AG04450 (cell line): ENCODE results near the gene TMSB4Y. TPM values are rescaled to one million over a fixed set of nuclear protein-coding genes. Genes with fewer than 3 reads are reported as not detected.
A peak's percentile ranks its signal among the peaks of the same experiment; 100 is the strongest.

Experiments
- CTCF ChIA-PET: fragments of 300-600, 350-600 bp; formaldehyde crosslinking; extraction: SDS; loops from one replicate; lab custom pipeline; 2022; ENCODE audit warnings: antibody characterized with exemption, inconsistent platforms; lab: Charles Lee
- POLR2A ChIA-PET: fragments of 350-600 bp; formaldehyde crosslinking; extraction: SDS; loops from one replicate; lab custom pipeline; 2021; ENCODE audit warnings: antibody characterized with exemption, inconsistent platforms; lab: Yijun Ruan, JAX
- DNase-seq: peaks from one replicate; pipeline ENCODE4 v3.0.0-alpha.2; 2011; ENCODE audit warnings: low read depth, low spot score
- H3K27ac ChIP-seq: one replicate; pipeline ENCODE4 v1.5.1; 2012; ENCODE audit warnings: low read depth, low read length, control low read depth
- H3K27me3 ChIP-seq: one replicate; pipeline ENCODE4 v1.6.0; 2012; ENCODE audit warnings: low read length; ENCODE audit not compliant: control insufficient read depth, insufficient read depth
- H3K4me3 ChIP-seq: 2 replicates; pipeline ENCODE4 v1.5.1; 2011; ENCODE audit warnings: mild to moderate bottlenecking, low read depth, low read length, control low read depth
- H3K9me3 ChIP-seq: 2 replicates; pipeline ENCODE4 v1.5.1; 2012; ENCODE audit warnings: low read length; ENCODE audit not compliant: control insufficient read depth, insufficient read depth
- CTCF ChIP-seq: IDR thresholded peaks from 2 replicates; pipeline ENCODE4 v1.5.1; 2011; ENCODE audit warnings: low read depth, low read length, control low read depth, inconsistent platforms
- polyA minus RNA-seq: library from RNA; depleted of rRNA, polyadenylated mRNA; stranded (reverse); fragments of >200 nt; gene quantifications from 2 replicates; pipeline ENCODE4 v1.2.3, GENCODE V29; 2011; rRNA and poly(A)+ RNA removed
- polyA plus RNA-seq: library from polyadenylated mRNA; depleted of rRNA; stranded (reverse); fragments of >200 nt; gene quantifications from 2 replicates; pipeline ENCODE4 v1.2.3, GENCODE V29; 2011; rRNA removed

The TMSB4Y gene
- 0.14 and 0.19 TPM in 2 replicates for polyA plus RNA-seq
- polyA minus RNA-seq, result 0.23 TPM in 1 of 2 replicates, not detected in the other

GRCh38 chrY:13703568-13703968 is at the start of gene TMSB4Y:
Gene TMSB4Y (plus strand): TSS chrY:13703899.
- peak; percentile 10 for DNase-seq
- peak within 1 kb of the TSS; percentile 60 for H3K4me3 ChIP-seq
- H3K27ac ChIP-seq, result peak within 1 kb of the TSS; percentile 57

GRCh38 chrY:13664162-13664561 is 39.5 kb upstream of the TMSB4Y start:
- DNase-seq, result no peak
- ChIA-PET CTCF (no interaction called here), POLR2A (no interaction called here)
- H3K27me3 ChIP-seq, result no peaks in the 10 kb centered on the region
- TF ChIP-seq CTCF, result no peak
- H3K27ac ChIP-seq, result no peak overlapping the region
- H3K9me3 ChIP-seq, result no peaks in the 10 kb centered on the region
- no peak overlapping the region for H3K4me3 ChIP-seq

More at GRCh38 chrY:13703568-13703968, at the start of gene TMSB4Y:
- TF ChIP-seq CTCF, result no peak; the same call in 1 of the 2 replicates
- ChIA-PET POLR2A (no interaction called here), CTCF (no interaction called here)
- Histone ChIP-seq H3K27me3 (no peaks in the 10 kb centered on the region), H3K9me3 (no peaks in the 10 kb centered on the region)

GRCh38 chrY:13671122-13671521 is 32.6 kb upstream of the TMSB4Y start:
- no peak for DNase-seq
- H3K9me3 ChIP-seq, result no peaks in the 10 kb centered on the region

GRCh38 chrY:13702276-13702675 is 1.4 kb upstream of the TMSB4Y start:
- Histone ChIP-seq H3K4me3 (no peak overlapping the region), H3K27me3 (no peaks in the 10 kb centered on the region), H3K27ac (no peak overlapping the region), H3K9me3 (no peaks in the 10 kb centered on the region)
- CTCF ChIA-PET, result no interaction called here
- no peak for TF ChIP-seq CTCF
- POLR2A ChIA-PET, result no interaction called here
- no peak for DNase-seq

More at GRCh38 chrY:13671122-13671521, 32.6 kb upstream of the TMSB4Y start:
- POLR2A ChIA-PET, result no interaction called here
- CTCF ChIA-PET, result no interaction called here
- TF ChIP-seq CTCF, result no peak
- H3K27me3 ChIP-seq, result no peaks in the 10 kb centered on the region
- H3K4me3 ChIP-seq, result no peak overlapping the region
- no peak overlapping the region for H3K27ac ChIP-seq

- ChIA-PET CTCF (no interaction called here), POLR2A (interaction anchor here (0.5 kb wide), 1 partner anchor 476 kb away, joined by 6 read pairs; no protein-coding TSS in a partner anchor)
- Histone ChIP-seq H3K9me3 (no peaks in the 10 kb centered on the region), H3K27me3 (no peaks in the 10 kb centered on the region), H3K27ac (peak overlapping the region; percentile 57), H3K4me3 (peak overlapping the region; percentile 60)
- TF ChIP-seq CTCF, result no peak
- no peak for DNase-seq
These were observed 627 bp downstream of the TMSB4Y start for GRCh38 chrY:13704121-13704930.
